H7 (cell line): Measurements from ENCODE around the gene SPINK2. TPM values are rescaled to one million over a fixed set of nuclear protein-coding genes. Genes with fewer than 3 reads are reported as not detected.

Experiments used
- DNase-seq: peaks from one replicate; pipeline ENCODE4 v3.0.0; 2012
- H3K27me3 ChIP-seq: 2 replicates; pipeline ENCODE4 v1.6.0; 2011; ENCODE audit warnings: mild to moderate bottlenecking, low read length; ENCODE audit not compliant: control insufficient read depth, insufficient read depth
- H3K36me3 ChIP-seq: replicated peaks from 2 replicates; pipeline ENCODE4 v1.5.1; 2011; ENCODE audit warnings: low read length; ENCODE audit not compliant: control insufficient read depth, insufficient read depth
- H3K4me3 ChIP-seq: 2 replicates; pipeline ENCODE4 v1.5.1; 2011; ENCODE audit warnings: low read depth, mild to moderate bottlenecking, control low read depth, low read length, moderate library complexity; ENCODE audit not compliant: insufficient read depth
- total RNA-seq: library from RNA; depleted of rRNA; stranded (reverse); fragments of >200 nt; shearing (Covaris generic); gene quantifications from 2 replicates; pipeline ENCODE4 v1.2.3, GENCODE V29; 2014; rRNA removed

SPINK2 gene
- total RNA-seq, 1 experiment from 2014 or later = 4.5 TPM

- no peaks in the 10 kb centered on the region for H3K36me3 ChIP-seq
- no peak for DNase-seq
- no peaks in the 10 kb centered on the region for H3K27me3 ChIP-seq
- H3K4me3 ChIP-seq = no peak overlapping the region
Measured at GRCh38 chr4:56783986-56784385, 37.5 kb downstream of the SPINK2 start.

DNA sequence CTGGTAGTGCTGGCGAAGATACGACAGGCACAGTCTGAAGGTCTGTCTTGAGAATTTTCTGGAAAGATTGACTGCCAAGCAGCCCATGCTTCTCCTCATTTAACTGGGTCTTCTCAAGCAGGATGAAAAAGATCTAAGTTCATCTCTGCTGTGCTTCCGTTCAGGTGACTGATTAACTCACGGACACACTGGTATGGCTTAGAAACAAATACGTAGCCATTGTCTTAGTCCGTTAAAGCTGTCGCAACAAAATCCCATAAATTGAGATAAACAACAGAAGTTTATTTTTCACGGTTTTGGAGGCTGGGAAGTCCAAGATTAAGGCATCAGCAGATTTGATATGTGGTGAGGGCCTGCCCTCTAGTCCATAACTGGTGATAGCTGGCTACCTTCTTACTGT is 39.5 kb downstream of the SPINK2 start:
- no peak for DNase-seq
- Histone ChIP-seq H3K36me3 (no peaks in the 10 kb centered on the region), H3K27me3 (no peaks in the 10 kb centered on the region), H3K4me3 (no peak overlapping the region)

DNA sequence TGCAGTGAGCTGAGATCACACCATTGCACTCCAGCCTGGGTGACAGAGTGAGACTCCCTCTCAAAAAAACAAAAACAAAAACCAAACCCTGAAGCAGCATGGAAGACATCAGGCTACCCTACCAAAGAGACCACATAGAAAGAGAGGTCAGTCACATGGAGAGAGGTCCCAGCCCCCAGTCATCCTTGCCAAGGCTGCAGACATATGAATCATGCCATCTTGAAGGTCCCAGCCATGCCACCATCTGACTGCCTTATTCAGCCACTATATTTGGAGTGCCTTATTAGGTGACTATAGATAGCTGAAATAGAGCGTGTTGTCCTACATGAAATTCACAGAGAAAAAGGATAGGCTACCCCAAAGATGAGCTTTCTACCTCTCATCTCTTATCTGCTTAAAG is 48.2 kb downstream of the SPINK2 start:
- no peak for DNase-seq
- Histone ChIP-seq H3K4me3 (no peak overlapping the region), H3K36me3 (no peaks in the 10 kb centered on the region), H3K27me3 (no peaks in the 10 kb centered on the region)

GRCh38 chr4:56772134-56772533 is 49.4 kb downstream of the SPINK2 start:
- no peaks in the 10 kb centered on the region for H3K36me3 ChIP-seq
- no peak overlapping the region for H3K4me3 ChIP-seq
- no peak for DNase-seq
- no peaks in the 10 kb centered on the region for H3K27me3 ChIP-seq

GRCh38 chr4:56768763-56769162 is 52.7 kb downstream of the SPINK2 start:
- H3K4me3 ChIP-seq = no peak overlapping the region
- peak; percentile 55 for DNase-seq
- H3K36me3 ChIP-seq = no peaks in the 10 kb centered on the region
- H3K27me3 ChIP-seq = no peaks in the 10 kb centered on the region

- H3K36me3 ChIP-seq = no peaks in the 10 kb centered on the region
- DNase-seq = no peak
- no peak overlapping the region for H3K4me3 ChIP-seq
- H3K27me3 ChIP-seq = no peaks in the 10 kb centered on the region
Measured at GRCh38 chr4:56768316-56768715, 53.2 kb downstream of the SPINK2 start.

DNA sequence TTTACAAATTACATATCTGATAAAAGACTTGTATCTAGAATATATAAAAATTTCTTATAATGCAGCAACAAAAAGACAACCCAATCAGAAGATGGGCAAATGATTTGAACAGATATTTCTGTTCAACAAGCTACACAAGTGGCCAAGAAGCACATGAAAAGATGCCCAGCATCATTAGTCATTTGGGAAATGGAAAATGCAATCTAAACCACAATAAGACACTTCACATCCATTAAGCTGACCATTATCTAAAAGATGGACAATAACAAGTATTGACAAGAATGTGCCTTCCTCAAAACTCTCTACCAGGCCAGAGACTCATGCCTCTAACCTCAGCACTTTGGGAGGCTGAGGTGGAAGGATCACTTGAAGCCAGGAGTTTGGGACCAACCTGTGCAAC is 53.9 kb downstream of the SPINK2 start:
- Histone ChIP-seq H3K36me3 (no peaks in the 10 kb centered on the region), H3K4me3 (no peak overlapping the region), H3K27me3 (no peaks in the 10 kb centered on the region)
- DNase-seq = no peak

- Histone ChIP-seq H3K27me3 (no peaks in the 10 kb centered on the region), H3K36me3 (no peaks in the 10 kb centered on the region), H3K4me3 (no peak overlapping the region)
- DNase-seq = no peak
Measured at GRCh38 chr4:56764775-56765174, 56.7 kb downstream of the SPINK2 start.

DNA sequence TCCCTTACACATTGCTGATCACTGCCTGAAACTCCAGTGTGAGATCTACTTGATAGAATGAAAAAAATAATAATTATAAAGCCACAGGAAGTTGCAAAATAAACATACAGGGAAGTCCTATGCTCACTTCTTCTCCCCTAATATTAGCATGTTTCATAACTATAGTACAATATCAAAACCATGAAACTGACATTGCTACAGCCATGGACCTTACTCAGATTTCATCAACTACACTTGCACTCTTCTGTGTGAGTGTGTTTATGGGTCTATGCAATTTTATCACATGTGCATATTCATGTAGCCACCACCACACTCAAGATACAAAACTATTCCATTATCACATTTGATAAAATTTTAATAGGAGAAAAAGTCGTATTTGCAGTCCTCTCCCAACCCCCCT is 57.3 kb downstream of the SPINK2 start:
- Histone ChIP-seq H3K27me3 (no peaks in the 10 kb centered on the region), H3K36me3 (no peaks in the 10 kb centered on the region), H3K4me3 (no peak overlapping the region)
- DNase-seq = no peak

GRCh38 chr4:56762484-56763250 is 58.8 kb downstream of the SPINK2 start:
- Histone ChIP-seq H3K36me3 (no peaks in the 10 kb centered on the region), H3K27me3 (no peaks in the 10 kb centered on the region), H3K4me3 (no peak overlapping the region)
- DNase-seq = no peak

DNA sequence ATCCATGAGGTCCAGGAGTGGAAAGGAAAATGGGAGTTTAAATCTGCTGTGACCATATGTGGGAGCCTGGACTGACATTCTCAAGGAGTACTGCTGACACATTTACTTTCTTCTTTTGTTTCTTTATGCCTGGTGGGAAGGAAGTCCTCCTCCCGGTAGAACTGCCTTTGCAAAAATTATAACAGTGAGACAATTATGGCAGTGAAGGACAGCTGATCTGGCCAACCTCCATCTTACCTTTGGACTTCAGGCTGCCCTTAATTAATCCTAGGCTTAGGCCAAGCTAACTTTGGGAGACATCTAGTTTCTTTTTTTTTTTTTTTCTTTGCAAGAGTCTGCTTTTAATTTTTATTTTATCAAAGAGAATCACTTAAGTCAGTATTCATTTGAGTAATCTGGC is 61.3 kb downstream of the SPINK2 start:
- no peaks in the 10 kb centered on the region for H3K27me3 ChIP-seq
- DNase-seq = no peak

More for the DNA sequence above, 61.3 kb downstream of the SPINK2 start:
- no peaks in the 10 kb centered on the region for H3K36me3 ChIP-seq
- no peak overlapping the region for H3K4me3 ChIP-seq

Other genes starting within 250 kb of the SPINK2 start
- gene HOPX, start 140.4 kb downstream of the SPINK2 start, total RNA-seq = not detected in 2 replicates
- 43.5 and 72.0 TPM in 2 replicates for gene REST, start 86.2 kb upstream of the SPINK2 start, total RNA-seq
- gene NOA1, start 155.9 kb upstream of the SPINK2 start, total RNA-seq = 38.8 and 51.7 TPM in 2 replicates
- gene POLR2B, start 157.2 kb upstream of the SPINK2 start, total RNA-seq = 122 and 151 TPM in 2 replicates